ENCODE measurements around the gene AMIGO2. TPM values are rescaled to one million over a fixed set of nuclear protein-coding genes. Genes with fewer than 3 reads are reported as not detected.

Gene AMIGO2
- polyA plus RNA-seq, 1 donor, result 40.5 TPM

DNA sequence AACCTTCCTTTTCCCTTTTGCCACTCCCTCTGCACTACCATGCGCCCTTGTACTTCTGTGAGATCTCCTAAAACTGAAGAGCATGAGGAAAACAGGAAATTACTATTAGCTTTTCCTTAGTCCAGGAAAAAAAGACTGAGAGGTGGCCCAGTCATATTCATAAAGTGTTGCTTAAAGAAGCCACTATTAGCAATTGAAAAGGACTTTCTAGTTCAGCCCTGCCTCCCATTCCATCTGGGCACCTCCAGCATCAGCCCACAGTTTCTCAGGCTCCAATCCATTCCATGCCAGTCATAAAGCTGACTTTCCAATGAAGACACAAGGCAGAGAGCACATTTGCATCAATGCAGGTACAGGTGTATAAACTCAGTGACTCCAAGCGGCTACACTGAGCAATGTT lies 19.9 kb upstream of the AMIGO2 start:
- DNase-seq, result no peak

DNA sequence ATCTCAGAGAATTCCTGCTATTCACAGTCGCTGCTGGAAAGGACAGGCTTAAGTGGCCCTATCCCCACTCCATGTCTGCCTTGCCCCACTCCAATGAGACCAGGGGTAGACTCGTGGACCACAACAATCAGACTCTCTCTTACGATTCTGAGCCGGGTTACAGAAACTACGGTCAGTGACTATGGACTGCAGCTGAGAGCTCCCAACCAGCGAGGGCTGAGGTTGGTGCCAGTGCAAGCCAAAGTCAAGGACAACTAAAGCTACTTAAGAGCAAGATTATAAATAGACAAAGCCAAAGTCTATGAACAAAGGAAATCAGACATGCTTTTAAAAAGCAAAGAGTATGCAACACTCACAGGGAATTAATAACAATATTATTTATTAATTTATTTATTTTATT lies 18.3 kb upstream of the AMIGO2 start:
- no peak for DNase-seq

DNA sequence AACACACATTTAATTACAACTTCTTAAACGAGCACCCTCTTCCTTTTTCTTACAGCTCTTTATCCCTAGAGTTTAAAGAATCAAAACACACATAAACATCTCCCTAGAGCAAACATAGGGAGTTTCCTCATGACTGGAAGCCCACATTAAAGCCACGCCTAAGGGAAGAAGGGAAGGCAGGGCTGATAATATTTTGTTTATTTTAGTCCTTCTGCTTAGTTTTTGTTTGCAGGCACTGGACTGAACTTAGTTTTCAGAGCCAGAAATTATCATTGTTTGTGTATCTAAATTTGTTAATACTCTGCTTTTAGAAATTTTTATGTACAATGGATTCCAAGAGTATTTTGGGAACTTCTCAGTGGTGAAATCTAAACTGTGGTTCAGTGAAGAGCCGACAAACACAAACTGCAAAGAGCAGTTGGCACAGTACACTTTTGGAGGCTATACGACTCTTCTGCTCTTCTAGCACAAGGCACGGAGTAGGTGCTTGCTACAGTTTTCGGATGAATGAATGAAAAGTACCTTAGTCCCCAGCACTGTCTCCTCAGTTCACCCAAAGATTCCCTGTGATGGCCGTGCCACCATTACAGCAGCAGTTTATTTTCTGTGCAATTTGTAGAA lies 17.6 kb upstream of the AMIGO2 start:
- DNase-seq, result no peak

DNA sequence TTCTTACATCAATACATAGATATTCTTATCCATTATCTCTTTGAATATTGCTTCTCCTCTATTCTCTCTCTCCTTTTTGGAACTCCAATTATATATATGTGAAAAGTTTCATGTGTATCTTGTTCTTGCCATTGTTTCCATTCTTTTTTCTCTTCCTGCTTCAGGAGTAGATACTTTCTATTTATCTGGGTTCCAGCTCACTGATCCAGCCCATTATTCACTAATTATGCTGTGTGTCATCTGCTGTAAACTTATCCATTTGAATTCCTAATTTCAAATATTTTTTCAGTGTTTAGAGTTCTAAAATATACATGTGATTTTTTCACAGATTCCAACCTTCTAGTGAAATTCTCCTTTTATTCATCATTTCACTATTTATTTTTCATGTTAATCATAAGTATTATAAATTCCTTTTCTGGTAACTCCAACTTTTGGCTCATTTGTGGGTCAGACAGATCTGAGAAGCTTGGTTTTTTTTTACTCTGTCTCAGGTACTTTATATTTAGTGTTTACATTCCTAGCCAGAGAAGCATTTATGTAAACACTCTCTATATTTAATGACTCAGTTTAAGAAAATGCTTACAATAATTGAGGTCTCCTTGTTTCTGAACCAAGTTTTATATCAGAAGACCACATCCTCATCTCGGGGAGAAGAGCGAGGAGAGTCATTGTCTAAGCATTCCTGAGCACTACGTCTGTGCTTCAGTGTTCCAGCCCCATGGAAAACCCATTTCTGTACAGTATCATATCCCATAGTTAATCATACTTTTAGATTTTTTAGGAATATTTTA lies 15.9 kb upstream of the AMIGO2 start:
- no peak for DNase-seq

DNA sequence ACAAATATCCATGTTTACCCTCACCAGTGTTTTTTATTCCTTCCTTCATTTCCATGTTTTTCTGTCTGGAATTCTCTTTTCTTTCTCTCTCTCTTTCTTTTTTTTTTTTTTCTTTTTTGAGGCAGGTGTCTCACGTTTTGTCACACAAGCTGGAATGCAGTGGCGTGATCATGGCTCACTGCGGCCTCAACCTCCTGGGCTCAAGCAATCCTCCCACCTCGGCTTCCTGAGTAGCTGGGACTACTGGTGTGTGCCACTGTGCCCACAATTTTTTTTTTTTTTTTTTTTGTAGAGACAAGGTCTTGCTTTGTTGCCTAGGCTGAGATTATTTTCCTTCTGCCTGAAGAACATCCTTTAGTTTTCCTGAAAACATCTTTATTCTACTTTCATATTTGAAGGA lies 15.0 kb upstream of the AMIGO2 start:
- no peak for DNase-seq

DNA sequence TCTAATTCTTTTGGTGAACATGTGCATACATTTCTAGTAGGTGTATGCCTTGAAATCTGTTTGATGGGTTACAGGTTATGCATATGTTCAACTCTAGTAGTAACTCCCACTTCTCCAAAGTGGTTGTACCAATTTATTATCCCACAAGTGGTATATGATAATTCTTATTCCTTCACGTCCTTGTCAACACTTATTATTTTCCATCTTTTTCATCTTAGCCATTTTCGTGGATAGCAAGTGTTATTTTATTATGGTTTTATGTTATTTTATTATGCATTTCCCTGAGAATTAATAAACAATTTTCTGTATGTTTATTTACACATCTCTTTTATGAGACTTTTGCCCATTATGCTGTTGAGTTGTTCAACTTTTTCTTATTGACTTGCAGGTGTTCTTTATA lies 11.2 kb upstream of the AMIGO2 start:
- DNase-seq, result no peak

DNA sequence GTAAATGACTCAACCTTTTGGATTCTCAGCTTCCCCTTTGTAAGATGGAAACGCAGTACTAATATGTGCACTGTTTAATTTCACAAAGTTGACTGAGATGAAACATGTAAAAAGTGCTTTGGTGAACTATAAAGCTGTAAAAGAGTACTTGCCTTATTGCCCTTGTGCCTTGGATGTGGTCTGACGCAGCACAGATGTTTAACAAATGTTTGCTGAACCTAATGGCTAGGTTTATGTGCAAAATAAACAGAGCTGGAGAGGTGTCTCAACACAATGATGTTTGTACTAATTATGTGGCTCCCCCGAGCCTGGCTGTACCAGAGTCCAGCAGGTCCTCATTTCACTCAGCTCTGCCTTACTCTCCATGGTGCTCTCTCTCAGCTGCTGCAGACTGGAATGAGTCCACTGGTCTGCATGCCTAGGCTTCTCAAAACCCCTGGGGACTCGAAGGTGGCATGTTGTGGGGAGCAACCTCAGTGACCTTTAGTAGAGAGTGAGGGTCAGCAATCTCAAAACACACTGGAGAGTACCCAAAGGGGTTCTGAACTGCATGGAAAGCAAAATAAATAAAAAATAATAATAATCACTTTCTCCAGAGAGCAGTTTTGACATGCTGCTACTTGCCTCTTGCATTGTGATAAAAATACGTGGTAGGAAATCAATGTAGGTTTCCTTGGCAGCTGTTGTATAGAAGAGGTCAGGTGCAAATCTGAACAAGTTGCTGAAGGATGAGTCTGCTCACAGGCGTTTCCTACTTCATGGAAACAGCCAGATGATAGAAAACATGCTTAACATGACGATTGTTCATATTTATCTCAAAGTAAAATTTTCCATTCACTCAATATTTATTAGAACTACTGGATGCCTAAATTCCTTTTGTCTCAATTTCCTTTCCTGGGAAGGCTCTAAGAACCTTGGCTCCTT lies 8.5 kb upstream of the AMIGO2 start:
- no peak for DNase-seq

DNA sequence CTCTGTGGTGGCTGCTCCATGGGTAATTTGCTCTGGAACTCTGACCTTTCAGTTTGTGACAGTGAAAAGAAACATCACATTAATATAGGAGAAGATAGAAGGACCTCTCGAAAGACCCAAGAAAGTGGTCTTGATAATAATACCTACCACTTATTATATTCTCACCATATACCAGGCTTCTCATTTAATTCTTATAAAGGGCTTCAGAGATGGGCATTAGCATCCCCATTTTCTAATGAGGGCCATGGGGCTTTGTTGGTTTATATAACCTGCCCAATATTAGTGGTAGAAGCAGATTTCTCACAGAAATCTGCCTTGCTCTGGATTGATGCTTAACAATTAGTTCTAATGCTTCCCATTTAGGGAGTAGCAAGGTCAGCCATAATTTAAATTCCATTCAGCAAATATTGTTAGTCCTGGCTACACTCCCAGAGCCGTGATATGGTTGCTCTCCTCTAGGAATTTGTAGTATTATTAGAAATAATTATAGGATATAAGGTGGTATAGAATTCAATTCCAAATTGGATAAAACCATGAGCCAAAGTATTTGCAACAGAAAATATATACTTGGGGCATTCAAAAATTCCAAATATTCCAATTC lies 7.4 kb upstream of the AMIGO2 start:
- no peak for DNase-seq

DNA sequence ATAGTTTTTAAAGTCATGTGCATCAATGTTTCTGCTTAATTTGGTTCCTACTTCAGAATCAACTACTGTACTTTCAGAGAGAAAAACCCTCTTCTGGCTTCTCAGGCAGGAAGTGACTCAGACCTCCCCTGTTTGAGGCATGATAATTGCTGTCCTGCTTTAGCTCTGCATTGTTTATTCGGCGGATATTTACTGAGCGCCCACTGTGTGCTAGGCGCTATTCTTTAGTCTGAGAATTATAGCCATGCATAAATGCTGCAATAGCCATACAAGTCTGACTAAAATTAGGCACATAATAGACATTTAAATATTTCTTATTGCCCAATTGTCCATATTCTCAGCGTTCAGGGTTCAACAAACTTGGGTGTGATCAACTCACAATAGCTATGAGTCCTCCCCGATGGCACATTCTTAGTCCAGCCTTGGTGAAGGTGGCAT lies 6.1 kb upstream of the AMIGO2 start:
- DNase-seq, result no peak

DNA sequence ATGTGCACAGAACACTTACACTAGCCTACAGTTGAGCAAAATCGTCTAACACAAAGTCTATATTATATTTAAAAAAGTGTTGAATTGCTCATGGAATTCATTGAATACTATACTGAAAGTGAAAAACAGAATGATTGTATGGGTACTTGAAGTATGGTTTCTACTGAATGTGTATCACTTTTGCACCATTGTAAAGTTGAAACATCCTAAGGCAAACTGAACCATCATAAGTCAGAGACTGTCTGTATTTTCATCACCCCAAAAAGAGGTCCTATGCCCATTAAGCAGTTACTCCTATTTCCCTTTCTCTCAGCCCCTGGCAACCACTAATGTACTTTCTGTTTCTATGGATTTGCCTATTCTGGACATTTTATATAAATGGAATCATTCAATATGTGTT lies 4.4 kb upstream of the AMIGO2 start:
- no peak for DNase-seq

DNA sequence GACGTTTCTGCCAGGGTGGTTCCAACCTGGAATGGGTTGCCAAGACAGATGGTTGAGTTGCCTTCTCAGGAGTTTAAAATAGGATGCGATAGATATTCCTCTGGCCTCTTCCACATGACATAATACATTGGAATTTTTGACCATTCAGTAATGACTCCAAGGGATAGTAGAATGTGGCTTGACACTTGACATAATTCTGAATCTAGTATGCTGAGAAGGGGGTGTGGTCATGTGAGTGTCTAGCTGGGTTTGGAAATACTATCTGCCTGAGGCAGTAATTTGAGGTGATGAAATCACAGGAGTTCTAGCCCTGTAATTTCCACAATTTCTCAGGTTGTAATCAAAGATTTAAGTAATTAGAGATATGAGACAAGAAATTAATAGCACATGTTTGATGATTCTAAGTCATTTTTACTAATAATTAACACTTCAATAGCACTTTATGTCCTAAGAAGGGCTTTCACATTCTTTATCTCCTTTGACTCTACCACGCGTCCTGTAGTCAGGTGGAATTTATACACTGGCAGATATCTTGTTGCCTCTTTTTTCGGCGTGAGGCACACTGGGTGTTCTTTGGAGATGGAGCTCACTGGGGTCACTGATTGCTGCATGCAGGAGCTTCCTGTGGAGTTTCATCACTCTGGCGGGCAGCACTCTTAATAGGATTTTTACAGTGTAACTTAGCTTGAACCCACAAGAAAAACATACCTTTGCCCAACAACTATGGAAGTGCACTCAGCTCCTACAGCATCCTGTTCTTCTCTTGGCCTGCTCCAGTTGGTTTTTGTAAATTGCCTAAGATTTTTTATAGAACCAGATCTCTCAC lies 3.2 kb upstream of the AMIGO2 start:
- DNase-seq, result no peak

DNA sequence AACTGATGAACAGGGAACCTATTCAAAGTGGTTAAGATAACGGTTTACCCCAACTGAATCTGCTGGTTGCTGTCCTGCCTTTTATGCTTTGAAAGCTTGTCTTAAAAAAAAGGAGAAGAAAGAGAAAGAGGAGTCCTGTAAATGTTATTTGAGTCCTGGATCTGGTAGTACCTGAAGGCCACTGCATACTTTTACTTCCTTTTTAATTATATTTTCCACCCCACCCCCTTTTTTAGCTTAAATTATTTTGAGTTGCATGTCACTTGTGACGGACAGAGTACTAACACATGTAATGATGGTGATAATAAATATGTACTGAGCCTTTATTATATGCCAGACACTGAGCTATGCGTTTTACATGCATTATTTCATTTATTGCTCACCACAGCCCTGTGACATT lies 2.5 kb upstream of the AMIGO2 start:
- DNase-seq, result no peak

DNA sequence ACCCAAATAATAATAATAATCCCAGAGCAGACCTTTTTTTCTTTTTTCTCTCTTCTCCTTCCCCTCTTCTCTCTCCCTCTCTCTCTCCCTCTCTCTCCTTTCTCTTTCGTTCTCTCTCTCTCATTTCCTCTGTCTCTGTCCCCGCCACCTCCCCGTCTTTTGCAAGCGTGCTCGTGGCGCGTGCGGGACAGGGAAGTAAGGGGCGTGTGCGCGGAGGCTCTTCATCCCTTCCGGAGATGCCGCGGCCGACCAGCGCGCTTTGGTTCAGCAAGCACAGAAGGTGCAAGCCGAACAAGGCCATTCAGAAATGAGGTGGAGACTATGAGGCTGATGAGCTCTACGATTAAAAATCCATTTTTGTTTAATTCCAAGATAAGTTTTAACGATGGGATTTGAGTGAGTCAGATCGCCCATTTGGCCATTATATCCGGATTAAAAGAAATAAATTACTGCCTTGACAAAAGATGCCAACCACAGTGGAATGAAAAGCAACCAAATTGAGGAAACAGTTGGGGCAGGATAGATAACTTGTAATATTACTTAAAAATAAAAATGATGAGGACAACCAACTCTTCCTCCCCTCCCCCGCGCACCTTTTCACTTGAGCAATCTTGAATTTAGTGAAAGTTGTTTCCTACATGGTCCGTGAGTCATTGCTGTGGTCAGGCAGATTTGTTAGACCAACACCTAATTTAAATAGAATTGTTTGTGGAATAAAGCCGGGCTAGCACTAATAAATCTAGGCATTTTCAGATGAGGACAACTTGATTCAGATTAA lies 1.2 kb upstream of the AMIGO2 start:
- DNase-seq, result no peak

DNA sequence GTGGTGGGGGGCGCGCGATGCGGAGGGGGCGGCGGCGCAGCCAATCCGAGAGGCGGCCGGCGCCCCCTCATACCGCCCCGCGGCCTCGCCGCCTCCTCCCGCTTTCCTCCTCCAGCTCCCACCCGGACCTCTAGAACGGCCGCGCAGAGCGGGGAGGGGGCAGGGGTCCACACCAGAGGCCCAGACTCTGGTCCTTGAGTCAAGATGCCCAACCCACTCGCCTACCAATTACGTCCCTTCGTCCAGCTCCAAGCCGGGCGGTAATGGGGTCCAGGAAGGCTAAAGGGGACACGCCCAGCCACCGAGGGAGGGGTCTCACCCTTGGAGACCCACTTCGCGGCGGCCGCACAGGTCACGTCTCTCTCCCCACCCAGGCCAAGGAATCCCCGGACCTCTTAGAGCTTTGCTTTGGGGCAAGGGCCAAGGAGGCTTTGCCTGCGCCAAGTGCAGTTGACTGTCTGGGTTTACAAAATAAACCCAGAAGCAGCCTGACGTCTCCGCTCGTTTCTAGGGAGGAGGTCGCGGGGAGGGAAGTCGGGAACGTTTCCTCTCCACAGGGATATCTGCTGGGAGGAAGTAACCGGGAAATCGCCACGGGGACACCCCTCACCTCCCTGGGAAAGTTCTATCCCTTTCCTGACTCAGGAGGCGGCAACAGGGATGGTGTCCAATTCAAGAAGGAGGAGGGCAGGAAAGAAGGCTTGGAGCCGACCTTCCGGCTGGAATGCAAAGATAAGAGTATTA lies 394 bp upstream of the AMIGO2 start:
- peak; percentile 38 for DNase-seq

DNA sequence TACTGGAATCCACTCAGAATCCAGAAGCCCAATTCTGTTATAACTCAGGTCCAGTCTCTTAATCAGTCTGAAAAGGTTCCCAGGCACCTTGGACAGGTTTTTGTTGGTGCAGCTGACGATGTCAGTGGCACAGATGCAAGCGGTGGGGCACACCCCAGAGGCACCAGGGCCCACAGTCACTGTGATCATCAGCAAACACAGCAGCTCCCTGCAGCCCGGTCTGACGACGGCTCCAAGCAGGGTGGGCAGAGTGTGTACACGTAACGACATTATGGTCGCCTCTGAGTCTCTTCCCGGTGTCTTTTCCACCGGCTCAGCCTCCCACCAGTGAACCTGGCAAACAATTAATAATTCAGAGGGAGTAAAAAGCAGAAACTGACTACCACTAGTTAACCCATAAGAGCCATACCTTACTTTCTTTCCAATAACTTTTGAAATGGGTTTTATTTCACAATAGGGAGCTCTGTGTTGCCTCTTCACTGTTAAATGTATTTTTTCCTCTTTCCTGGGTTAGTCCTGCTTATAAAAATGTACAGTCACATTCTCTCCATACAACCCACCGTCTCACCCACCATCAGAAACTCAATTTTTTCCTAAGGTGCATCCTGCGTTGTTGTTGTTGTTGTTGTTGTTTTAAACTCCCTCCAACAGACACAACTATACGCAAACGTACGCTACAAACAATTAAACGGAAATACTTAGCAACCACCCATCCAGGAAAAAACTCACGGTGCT lies 859 bp downstream of the AMIGO2 start:
- no peak for DNase-seq

DNA sequence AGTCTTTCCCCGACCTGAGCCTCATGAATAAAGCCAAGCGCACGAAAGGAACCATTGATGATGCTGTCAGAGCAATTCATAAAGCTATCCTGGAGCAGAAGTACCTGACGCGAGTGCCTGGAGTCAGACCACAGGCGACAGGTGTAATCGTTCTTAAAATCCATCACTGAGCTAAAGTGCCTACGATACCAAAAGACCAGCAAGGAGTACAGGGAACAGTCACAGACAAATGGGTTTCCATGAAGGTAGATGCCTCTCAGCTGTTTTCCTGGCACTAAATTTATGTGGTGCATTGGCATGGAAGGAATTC lies 1.7 kb downstream of the AMIGO2 start:
- DNase-seq, result no peak

DNA sequence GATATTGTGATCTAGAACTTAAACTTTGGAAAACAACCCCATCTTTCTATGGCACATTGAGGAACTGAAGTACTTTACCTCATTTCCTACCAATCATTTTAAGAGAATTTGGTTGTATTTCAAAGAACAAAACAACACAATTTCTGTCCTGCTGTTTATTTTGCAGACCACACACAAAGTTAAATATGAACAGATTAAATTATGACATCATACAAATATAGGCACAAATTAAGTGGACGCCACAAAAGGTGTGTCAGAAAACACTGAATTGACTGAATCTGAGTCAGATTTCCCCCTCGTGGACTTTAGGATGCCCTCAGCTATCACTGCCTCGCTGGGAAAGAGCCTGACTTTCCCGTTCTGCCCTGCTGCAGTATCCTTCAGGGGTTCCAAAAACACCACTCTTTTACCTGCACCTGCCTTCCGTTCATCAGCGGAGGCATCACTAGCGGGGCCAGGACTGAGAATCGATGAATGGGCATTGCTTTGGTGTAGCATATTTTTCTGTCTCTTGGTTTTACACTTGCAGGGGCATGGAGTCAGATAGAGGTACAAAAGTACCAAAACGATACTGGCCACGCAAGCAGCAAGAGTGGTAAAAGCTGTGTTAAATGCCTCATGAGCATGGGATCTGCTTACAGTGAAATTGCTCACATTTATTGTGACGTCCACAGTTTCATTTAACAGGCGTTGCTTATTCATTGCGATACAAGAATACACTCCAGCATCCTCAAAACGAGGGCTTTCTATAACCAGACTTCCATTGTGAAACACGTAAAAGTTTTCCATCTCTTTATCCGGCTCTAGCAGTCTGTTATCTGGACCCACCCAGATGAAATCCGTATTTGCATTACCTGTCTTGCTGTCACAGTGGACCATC lies 2.3 kb downstream of the AMIGO2 start:
- DNase-seq, result no peak
